Ectodermal cell (in vitro differentiated cells): Measurements from ENCODE around the gene ABCB10.

Experiments
- H3K27ac ChIP-seq: 2 replicates; pipeline ENCODE4 v1.7.0; 2013; ENCODE audit warnings: mild to moderate bottlenecking, low read depth, low read length; ENCODE audit not compliant: insufficient read depth, poor library complexity, severe bottlenecking
- H3K27me3 ChIP-seq: 2 replicates; pipeline ENCODE4 v1.7.0; 2013; ENCODE audit warnings: mild to moderate bottlenecking, low read length; ENCODE audit not compliant: insufficient read depth, control insufficient read depth, poor library complexity, severe bottlenecking
- H3K36me3 ChIP-seq: one replicate; pipeline ENCODE4 v1.7.0; 2013; ENCODE audit warnings: low read length; ENCODE audit not compliant: control insufficient read depth, insufficient read depth
- H3K4me1 ChIP-seq: one replicate; pipeline ENCODE4 v1.7.0; 2013; ENCODE audit warnings: low read length; ENCODE audit not compliant: control insufficient read depth, insufficient read depth
- H3K4me3 ChIP-seq: 2 replicates; pipeline ENCODE4 v1.7.0; 2013; ENCODE audit warnings: low read depth, low read length, control low read depth; ENCODE audit not compliant: insufficient read depth
- H3K9me3 ChIP-seq: 2 replicates; pipeline ENCODE4 v1.7.0; 2013; ENCODE audit warnings: mild to moderate bottlenecking, low read length, moderate library complexity; ENCODE audit not compliant: control insufficient read depth
- WGBS, 2 experiments: methylation state at CpG; one replicate each; pipeline ENCODE4 v1.1.7; 2013; ENCODE audit warnings: missing lambda C conversion rate in 2 of 2; 5-methylcytosine and 5-hydroxymethylcytosine counted together

The ABCB10 gene

DNA sequence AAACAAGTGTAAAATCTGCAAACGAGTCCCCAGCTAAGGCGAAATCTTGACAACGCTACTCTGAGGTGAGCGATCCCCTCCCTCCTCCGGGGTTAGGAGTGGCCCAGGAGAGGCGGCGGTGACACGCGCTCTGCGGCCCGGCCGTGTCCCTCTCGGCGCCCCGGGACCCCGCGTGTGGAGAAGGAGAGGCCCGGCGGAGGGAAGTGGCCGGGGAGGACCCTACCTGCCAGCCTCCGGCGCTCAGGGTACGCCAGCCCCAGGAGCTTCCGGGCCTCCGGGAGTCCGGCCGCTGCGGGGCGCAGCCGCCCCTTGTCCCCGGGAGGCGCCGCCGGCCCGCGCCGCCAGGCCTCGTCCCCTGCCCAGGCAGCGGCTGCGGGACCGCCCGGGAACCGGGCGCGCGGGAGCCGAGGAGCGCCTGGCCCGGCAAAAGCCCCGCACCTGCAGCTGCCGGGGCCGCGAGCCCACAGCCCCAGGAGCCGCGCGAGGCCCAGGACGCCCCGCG lies 543 bp downstream of the ABCB10 start:
- Histone ChIP-seq H3K4me3 (peak overlapping the region; percentile 71), H3K9me3 (no peaks in the 10 kb centered on the region), H3K27me3 (no peaks in the 10 kb centered on the region), H3K36me3 (no peaks in the 10 kb centered on the region), H3K27ac (no peak overlapping the region), H3K4me1 (peaks cover 17% of the 10 kb centered on the region)
- 1% methylated on average over 59 of the region's 59 CpGs for WGBS, 2 experiments

DNA sequence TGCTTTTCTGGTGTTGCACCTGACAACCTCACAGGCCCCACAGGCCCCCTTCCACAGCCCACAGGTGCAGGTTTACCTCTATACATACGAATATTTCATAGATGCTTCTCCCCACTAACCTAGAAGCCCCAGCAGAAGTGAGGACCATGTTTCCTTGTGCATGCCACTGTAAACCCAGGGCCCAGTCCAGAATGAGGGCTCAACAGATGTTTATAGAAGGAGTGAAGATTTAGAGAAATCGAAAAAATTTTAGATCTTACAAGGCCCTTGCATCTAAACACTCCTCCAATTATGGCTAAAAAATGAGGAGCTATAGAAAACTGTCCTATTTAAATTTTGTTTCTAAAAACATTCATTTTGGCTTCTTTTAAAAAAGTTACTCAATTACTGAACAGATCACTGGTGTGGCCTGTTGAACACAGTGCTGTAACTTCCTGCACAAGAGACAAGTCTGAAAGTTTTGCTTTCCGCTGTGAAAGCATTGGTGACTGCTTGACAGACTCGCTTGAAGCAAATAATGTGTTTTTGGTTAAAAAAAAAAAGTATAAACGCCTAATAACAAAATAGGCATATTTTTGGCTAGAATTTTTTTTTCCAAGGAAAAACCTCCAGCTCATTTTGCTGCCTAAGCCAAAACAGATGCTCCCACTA lies 1.2 kb downstream of the ABCB10 start:
- Histone ChIP-seq H3K36me3 (no peaks in the 10 kb centered on the region), H3K9me3 (no peaks in the 10 kb centered on the region), H3K27ac (no peak overlapping the region), H3K27me3 (no peaks in the 10 kb centered on the region), H3K4me1 (peaks cover 14% of the 10 kb centered on the region), H3K4me3 (peak overlapping the region; percentile 71)
- 56 to 60% methylated on average over 4 of the region's 5 CpGs for WGBS, 2 experiments

DNA sequence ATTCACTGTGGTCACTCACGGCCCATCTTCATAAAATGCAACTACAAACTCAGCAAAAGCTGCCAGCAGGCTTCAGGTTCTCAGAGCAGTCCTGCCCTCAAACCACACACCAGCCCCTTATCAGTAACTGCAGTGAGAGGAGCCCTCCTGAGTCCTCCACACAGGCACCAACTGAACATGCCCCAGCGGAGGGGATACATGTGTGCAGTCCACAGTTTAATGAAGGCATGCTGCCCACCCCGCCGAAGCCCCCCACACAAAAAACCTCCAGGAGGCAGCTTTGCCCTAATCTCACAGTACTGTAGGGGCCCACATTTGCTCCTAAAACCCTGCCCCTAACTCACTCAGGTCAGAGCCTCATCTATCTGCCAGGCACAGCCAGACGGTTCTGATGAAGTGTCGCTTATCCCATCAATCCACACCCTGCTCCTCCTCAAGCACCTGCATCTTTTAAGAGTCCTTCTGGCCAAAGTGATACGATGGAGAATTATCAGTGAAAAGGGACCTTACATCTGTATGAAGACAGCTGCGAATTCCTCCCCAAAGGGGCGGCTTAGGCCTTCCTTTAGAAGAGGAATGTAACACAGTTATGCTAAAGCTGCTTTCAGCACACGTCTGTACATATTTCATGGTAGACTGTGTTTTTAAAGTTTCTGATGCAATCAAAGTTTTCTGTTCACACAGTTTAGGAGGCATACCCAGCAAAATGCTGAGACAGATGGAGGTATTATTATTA lies 3.5 kb downstream of the ABCB10 start:
- Histone ChIP-seq H3K27ac (no peak overlapping the region), H3K36me3 (no peaks in the 10 kb centered on the region), H3K27me3 (no peaks in the 10 kb centered on the region), H3K4me3 (no peak overlapping the region), H3K4me1 (peaks cover 10% of the 10 kb centered on the region), H3K9me3 (no peaks in the 10 kb centered on the region)
- 90 to 91% methylated on average over 10 of the region's 10 CpGs for WGBS, 2 experiments

DNA sequence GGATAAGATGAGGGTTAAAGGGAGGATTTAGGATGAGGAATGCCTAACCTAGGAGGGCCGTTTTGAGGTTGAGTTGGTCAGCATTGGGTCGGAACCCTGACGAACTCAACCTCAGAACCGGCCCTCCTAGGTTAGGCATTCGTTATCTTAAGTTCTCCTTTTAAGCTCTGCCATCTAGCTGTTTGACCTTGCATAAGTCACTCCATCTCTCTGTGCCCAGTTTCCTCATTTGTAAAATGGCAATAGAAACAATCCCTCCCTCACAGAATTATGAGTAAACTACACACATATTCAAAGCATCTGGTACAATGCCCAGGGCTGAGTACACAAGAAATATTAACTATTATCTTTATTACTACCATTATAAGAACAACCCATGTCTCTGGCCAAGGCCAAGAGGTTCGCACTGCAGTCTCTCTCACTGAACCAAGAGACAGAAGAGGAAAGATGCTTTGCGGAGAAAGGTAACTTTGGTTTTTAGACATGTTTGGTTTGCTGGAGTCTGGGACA lies 4.8 kb downstream of the ABCB10 start:
- Histone ChIP-seq H3K4me1 (peaks cover 10% of the 10 kb centered on the region), H3K4me3 (no peak overlapping the region), H3K27ac (no peak overlapping the region), H3K36me3 (no peaks in the 10 kb centered on the region), H3K9me3 (no peaks in the 10 kb centered on the region), H3K27me3 (no peaks in the 10 kb centered on the region)
- WGBS, 2 experiments = 91 to 95% methylated on average over 7 of the region's 7 CpGs

DNA sequence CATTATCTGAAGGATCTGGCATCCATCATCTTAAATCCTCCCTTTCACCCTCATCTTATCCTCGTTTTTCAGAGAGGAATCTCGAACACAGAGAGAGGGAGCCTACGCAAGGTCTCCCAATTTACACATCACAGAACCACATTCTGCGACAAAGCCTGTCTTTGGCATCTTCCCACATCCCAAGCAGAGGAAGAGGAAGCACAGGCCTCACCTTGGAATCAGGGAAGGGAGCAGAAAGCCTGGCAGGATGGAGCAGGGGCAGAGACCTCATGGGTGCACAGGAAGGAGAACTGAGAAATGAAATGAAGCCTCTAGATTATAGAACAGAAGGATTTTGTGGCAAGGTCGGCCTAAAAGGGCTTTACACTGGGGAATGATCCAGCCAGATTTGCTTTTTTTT lies 5.8 kb downstream of the ABCB10 start:
- WGBS, 2 experiments = 84 to 85% methylated on average over 5 of the region's 5 CpGs
- H3K4me1 ChIP-seq = peaks cover 10% of the 10 kb centered on the region
- H3K27me3 ChIP-seq = no peaks in the 10 kb centered on the region
- H3K27ac ChIP-seq = no peak overlapping the region
- H3K36me3 ChIP-seq = no peaks in the 10 kb centered on the region
- H3K9me3 ChIP-seq = no peaks in the 10 kb centered on the region
- H3K4me3 ChIP-seq = no peak overlapping the region

DNA sequence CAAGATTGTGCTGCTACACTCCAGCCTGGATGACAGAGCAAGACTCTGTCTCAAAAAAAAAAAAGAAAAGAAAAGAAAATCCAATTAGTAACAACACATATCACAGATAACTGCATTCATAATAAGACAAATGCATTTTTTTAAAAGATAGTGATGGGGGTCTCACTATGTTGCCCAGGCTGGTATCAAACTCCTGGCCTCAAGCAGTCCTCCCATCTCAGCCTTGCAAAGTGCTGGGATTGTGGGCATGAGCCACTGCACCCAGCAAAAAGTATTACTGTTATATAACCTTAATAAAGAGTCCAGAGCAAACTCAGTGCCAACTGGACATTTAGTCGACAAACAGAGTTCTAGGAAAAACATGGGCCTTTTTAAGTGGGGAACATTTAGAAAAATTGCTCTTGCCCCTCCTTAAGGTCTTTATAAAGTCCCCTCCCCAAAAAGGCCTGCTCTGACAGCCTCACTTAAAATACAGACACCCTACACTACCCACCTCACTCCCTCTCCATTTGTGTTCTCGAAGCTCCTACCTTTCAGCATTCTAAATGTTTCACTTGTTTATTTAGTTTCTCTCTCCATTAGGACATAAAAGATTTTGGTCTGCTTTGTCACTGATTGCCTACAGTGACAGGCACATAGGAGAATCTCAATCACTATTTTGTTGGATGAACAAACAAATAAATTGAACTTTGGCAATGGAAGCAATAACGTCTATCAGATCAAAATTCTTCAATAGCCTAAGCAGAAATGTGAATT lies 7.5 kb downstream of the ABCB10 start:
- H3K4me1 ChIP-seq = peaks cover 5% of the 10 kb centered on the region
- H3K27me3 ChIP-seq = no peaks in the 10 kb centered on the region
- H3K4me3 ChIP-seq = no peak overlapping the region
- 94 to 96% methylated on average over 3 of the region's 3 CpGs for WGBS, 2 experiments
- no peak overlapping the region for H3K27ac ChIP-seq
- H3K9me3 ChIP-seq = no peaks in the 10 kb centered on the region
- H3K36me3 ChIP-seq = no peaks in the 10 kb centered on the region

DNA sequence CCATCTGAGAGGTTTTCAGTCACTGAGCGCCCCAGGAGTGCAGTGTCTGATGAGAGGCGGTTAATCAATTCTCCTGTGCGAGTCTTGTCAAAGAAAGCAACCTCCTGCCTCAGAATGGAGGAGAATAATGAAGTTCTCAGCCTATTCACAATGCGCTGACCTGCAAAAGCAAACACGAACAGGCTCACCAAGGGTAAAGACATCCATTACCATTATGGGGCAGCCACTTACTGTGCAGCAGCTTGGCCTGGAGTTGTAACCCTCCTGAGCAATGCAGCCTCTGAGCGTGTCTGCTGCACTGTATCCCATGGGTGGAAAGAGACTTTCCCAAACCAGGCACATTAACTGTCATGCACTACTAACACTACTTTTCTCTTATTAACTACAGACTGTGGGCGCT lies 11.0 kb downstream of the ABCB10 start:
- Histone ChIP-seq H3K36me3 (peaks cover 7% of the 10 kb centered on the region), H3K27ac (no peak overlapping the region), H3K4me1 (no peaks in the 10 kb centered on the region), H3K9me3 (no peaks in the 10 kb centered on the region), H3K27me3 (no peaks in the 10 kb centered on the region), H3K4me3 (no peak overlapping the region)
- 92 to 95% methylated on average over 6 of the region's 7 CpGs for WGBS, 2 experiments

DNA sequence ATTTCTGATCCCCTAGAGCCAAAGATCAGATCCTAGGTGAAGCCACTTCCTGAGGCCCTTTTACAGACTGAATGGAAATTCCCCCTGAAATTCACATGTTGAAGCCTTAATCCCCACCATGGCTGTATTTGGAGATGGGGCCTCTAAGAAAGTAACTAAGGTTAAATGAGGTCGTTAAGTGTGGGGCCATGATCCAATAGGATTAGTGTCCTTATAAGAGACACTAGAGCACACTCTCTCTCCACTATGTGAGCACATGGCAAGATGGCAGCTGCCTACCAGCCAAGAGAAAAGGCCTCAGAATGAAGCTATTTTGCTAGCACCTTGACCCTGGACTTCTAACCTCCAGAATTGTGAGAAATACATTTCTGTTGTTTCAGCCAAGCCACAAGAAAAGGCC lies 13.9 kb downstream of the ABCB10 start:
- H3K27me3 ChIP-seq = no peaks in the 10 kb centered on the region
- peaks cover 10% of the 10 kb centered on the region for H3K36me3 ChIP-seq
- H3K4me1 ChIP-seq = no peaks in the 10 kb centered on the region
- 94% methylated on average over 1 of the region's 1 CpG; no CpG with 5 or more reads in 1 of the 2 experiments for WGBS, 2 experiments
- H3K9me3 ChIP-seq = no peaks in the 10 kb centered on the region
- H3K27ac ChIP-seq = no peak overlapping the region
- H3K4me3 ChIP-seq = no peak overlapping the region

DNA sequence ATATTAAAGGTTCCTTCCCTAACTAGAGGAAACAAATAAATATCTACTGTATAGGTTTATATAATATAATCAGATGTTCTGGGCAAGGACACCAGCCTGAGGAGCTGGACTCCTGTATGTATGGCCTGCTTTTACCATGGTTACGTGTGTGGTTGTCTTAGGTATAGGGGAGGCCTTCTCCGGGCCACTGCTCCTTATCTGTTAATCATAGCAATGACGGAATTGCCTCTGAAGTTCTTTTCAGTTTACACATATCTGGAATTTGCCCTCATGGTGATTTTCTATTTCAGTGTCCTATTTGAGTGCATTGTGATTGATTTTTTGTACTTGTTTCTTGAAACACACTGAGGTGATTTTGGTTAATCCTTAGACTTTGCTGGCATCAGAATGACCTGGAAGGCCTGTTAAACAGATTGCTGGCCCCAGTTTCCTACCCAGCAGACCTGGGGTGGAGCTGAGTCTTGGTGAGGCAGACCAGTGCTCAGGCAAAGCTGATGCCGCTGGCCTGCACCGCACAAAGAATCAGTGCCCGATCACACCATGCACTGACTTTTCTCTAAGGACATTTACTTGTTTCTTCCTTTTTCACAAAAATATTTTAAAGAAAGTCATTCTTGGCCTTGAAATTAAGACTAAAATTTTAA lies 18.5 kb downstream of the ABCB10 start:
- Histone ChIP-seq H3K36me3 (peaks cover 10% of the 10 kb centered on the region), H3K4me1 (no peaks in the 10 kb centered on the region), H3K4me3 (no peak overlapping the region), H3K9me3 (no peaks in the 10 kb centered on the region), H3K27me3 (no peaks in the 10 kb centered on the region), H3K27ac (no peak overlapping the region)
- 95% methylated on average over 6 of the region's 6 CpGs for WGBS, 2 experiments
